CD1c-positive myeloid dendritic cell (primary cell): Measurements from ENCODE around the gene TTC23L.

Source experiments
- DNase-seq: peaks from one replicate; pipeline ENCODE4 v3.0.0-alpha.2; 2016; ENCODE audit errors: extremely low spot score

The TTC23L gene

DNA sequence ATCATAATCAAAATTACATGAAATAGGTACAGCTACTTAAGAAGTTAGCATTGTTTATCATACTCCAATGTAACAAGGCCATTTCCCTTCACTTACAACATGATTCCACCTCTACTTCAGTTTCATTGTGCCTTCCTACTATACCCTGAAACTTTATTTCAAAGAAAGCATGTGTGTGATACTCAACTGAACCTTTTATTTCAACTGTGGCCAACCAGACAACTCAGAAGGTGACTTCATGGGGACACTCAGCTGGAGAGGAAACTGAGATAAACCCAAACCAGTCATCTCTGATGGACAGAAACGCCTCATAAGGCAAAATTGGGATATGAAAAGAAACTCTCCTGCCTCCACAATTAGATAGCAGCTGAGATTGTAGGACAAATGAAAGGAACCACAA lies 5.9 kb upstream of the TTC23L start:
- no peak for DNase-seq

DNA sequence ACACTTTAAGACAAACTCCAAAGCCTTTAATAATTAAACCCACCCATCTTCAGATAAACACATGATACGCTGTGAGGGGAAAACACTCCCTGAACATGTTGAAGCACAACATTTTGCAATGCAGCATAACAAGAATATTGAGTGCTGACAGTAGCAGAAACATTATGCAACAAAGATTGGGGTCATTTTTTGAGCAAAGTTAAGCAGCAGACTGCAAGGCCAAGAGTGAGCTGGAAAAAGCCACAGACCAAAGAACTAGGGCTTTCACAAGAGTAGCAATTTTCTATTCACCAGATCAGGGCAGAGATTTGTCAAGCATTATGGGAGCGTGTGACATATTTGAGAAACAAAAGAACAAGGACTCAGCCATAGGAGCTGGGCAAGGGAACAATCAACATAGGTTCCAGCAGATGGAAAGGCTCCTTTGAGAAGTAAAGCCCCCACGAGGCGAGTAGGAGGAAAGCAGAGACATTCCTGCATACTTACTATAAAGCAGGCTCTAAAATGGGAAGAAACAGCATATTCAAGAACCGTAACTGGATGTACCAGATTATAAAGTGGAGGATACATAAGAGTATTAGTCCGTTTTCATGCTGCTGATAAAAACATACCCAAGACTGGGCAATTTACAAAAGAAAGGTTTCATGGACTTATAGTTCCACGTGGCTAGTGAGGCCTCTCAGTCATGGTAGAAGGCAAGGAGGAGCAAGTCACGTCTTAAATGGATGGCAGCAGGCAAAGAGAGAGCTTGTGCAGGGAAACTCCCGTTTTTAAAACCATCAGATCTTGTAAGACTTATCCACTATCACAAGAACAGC lies 4.8 kb upstream of the TTC23L start:
- no peak for DNase-seq

GRCh38 chr5:34834794-34835089 lies 4.2 kb upstream of the TTC23L start:
- no peak for DNase-seq

DNA sequence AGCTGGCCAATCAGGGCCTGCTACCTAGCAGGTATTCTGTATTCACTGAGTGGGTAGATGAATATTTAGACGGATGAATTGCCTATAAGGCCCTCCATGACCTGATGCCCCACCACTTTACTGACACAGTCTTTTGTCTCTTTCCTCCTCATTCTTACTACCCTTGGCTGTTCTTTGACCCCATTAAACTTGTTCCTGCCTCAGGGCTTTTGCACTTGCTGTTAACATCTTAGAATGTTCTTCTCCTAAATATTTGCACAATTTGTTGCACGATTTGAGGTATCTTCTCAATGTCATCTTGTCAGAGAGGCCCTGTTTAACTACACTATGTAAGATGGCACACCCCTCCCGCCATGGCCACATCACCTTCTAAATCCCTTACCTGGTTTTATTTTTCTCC lies 3.3 kb upstream of the TTC23L start:
- DNase-seq: no peak

DNA sequence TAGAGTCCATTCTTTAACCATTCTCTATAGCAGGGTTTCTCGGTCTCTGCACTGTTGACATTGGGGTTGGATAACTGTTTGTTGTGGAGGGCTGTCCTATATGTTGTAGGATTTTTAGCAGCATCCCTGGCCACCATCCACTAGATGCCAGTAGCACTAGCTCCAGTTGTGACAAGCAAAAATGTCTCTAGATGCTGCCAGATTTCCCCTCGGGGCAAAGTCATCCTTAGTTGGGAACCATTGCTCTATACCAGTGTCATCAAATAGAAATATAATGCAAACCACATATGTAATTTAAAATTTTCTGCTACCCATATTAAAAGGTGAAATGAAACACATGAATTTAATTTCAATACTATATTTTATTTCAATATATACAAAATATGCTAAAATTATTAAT lies 2.9 kb downstream of the TTC23L start:
- DNase-seq: no peak

- DNase-seq: no peak
Measured at GRCh38 chr5:34842554-34842953, 3.6 kb downstream of the TTC23L start.

DNA sequence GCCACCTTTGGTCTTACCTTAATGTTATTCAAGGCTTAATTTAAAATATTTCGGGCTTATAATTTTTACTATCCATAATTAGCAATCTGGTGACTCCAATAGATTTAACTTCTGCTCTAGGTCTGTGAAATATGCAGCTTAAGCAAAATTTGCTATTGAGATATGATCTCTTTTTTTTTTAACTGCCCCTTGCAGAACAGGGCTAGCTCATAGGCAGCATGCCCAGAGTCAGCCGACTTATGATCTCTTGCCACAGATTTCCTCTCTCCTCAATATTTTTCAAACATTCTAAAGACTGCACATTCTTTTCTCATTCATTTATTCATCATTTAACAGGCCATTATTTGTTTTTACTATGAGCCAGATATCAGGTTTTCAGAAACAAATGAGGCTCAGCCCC lies 4.5 kb downstream of the TTC23L start:
- DNase-seq: no peak

- no peak for DNase-seq
Measured at GRCh38 chr5:34844106-34844505, 5.1 kb downstream of the TTC23L start.

DNA sequence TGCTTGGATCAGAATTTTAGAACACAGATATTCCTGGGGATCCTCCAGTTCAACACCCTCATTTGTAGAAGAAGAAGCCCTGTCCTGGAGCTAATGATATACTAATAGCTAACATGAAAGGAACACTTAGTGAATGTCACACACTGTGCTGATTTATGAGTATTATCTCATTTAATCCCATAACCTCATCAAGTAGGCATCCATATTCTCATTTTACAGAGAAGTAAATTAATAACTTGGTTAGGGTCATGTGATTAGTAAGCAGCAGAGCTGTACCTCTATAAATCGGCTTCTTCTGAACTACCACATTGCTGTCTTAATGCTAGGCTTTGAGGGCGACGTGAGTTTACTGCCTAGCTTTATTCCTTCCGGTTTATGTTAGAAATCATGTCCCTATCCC lies 6.0 kb downstream of the TTC23L start:
- DNase-seq: no peak

- no peak for DNase-seq
Measured at GRCh38 chr5:34847056-34847455, 8.1 kb downstream of the TTC23L start.

DNA sequence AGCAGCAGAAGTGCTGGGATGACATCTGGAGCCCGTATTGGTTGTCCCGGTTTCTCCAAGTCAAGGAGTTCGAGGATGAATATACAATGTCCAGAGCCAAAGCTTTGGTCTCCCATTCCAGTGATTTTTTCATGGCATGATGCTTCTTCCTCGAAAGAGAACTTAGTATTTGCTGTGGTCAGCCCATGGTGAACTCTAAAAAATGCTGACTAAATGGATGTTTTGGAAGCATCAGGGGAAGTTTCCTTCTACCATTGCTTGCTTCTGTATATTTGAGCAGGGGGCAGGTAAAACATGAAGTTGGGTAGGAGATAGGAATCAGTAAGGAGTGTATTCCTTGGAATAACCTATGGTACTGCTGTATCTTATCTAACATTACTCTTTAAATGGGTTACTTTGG lies 8.6 kb downstream of the TTC23L start:
- DNase-seq: no peak

DNA sequence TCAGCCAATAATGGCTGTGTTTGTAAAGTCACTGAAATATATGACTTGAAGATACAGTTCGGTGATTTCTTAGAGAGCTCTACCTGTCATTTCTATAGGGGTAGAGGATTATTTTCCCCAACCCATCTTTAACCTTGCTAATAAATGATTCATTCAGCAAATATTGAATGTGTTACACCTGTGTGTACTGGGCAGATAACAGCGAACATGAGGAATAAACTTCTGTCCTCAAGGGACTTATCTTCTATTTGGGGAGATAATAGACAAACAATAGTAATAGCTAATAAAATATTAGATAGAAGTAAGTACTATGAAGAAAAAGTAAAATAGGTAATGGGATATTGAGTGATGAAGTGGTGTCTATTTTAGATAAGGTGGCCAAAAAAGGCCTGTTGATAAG lies 9.3 kb downstream of the TTC23L start:
- DNase-seq: no peak

DNA sequence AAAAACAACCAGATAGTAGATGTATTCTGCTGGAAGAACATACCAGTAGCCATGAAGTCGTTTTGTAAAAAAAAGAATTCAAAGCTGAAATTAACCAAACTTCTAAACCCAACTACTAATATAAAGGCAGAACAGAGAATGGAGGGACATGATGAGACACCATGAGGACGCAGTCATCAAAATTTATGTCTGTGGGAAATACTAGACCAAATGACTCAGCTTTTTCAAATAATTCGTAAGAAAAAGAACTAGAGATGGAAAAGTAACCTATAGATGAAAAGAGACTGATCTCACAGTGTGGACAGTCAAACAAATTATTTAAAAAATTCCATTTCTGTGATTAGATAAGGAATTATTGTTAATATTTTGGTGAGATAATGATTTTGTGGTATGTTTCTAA lies 10.3 kb downstream of the TTC23L start:
- DNase-seq: no peak

- DNase-seq: no peak
Measured at GRCh38 chr5:34854459-34855174, 15.7 kb downstream of the TTC23L start.

DNA sequence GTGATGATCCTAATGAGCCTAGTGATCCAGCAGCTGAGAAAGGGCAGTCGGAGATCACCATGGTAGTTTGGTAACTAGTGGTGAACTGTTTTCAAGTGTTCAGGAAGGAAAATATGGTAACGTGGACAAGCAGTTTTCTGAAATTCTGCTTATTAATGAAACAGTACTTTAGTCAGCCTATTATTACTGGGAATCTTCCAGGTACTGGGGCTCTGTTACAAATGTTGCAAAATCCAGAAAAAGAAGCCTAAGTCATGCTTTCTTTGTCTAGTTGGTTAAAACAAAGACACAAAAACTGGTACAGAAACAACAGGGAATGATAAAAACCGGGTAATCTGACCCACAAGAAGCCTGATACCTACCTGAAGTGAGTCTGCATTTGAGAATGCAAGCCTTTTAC lies 18.2 kb downstream of the TTC23L start:
- no peak for DNase-seq

DNA sequence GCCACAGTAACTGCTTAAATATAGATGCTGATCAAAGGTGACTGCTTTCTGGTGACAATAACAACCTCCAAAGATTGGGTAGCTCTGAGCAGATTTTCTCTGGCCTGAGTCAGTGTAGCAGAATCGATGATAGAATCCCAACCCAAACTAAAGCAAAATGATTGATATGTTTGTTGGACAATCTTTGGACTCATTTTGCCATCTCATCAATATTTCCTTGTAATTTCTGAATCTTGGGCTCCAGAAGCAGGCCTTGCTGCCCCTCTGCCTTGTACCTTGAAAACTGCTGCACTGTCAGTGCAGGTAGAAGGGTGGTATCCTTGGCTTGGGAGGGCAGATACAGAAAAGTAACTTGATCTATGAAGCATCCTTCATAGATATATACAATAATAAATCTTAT lies 18.9 kb downstream of the TTC23L start:
- DNase-seq: no peak

- DNase-seq: no peak
Measured at GRCh38 chr5:34858790-34859189, 19.8 kb downstream of the TTC23L start.

- DNase-seq: no peak
Measured at GRCh38 chr5:34859253-34859652, 20.3 kb downstream of the TTC23L start.

DNA sequence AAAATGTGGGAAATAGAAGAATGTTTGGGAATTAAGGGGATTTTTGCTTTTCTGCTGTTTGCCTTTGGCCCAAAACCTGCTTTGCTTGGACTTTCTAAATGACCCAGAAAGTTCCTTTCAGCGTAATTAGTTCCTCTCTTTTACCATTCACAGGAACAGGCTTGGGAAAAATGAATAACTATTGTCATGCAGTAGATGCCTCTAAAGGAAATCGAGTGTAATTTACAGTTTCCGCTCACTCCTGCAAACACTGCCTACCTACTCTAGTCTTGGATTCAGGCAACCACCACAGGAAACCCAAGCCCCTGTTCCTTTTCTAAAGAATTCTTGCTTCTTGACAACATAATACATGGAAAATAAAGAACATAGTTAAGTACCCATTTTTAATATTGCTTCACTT lies 25.0 kb downstream of the TTC23L start:
- DNase-seq: no peak

DNA sequence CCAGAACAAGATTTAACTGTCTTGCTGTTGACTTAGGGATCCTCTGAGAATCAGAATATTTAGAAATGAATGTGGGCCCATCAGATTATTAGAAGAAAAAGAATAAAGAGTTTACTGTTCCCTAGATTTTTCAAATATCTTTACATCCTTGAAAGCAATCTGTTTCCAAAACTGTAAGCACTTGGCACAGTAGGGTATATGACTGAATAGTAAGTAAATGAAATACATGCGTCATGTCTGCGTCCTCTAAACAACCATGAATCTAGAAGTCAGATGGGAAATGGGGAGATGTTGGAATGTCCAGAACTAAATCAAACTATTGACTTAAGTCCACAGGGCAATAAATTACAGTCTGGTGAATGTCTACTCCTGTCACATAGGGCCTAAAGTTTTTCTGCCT lies 26.1 kb downstream of the TTC23L start:
- DNase-seq: no peak

- no peak for DNase-seq
Measured at GRCh38 chr5:34866989-34867471, 28.1 kb downstream of the TTC23L start.

- DNase-seq: no peak
Measured at GRCh38 chr5:34867660-34868059, 28.7 kb downstream of the TTC23L start.

DNA sequence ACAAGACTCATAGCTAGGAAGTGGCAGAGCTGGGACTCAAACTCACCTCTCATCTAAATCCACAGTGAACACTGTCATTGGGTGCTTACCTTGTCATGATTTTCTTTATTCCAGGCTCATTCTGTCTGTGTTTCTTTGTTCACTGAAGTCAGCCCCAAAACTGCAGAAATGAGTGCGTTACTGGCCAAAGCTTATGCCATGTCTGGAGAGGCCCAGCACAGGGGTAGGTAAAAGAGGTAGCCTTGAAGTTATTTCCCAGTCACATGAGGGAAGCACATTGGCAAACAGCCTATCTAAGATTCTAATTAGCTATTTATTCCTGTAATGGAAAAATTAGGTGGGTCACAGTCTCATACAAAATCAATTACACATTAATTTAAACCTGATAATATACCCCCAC lies 29.8 kb downstream of the TTC23L start:
- no peak for DNase-seq

DNA sequence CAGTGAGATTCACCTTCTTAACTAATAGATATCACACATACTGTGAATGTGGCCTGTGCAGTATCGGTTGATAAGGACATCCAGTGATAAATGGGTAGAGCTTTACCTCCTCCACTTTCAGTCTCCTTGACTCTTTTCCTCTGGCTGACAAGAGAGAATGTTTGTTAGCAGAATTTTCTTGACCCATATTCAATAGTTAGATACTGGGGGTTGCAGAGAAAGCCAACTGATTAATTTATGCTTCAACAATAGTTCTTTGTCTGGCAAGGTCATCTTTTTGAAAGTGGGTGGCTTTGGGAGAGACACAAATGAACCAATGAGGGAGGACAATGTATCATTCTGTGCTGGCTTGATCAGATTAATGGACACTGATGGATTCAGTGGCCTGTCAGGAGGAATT lies 30.3 kb downstream of the TTC23L start:
- DNase-seq: no peak
